ENCODE measurements around the gene PSMB2. TPM values are rescaled to one million over a fixed set of nuclear protein-coding genes. Genes with fewer than 3 reads are reported as not detected.

Gene PSMB2
- total and polyA plus RNA-seq, 10 of the 15 experiments (the other 5 are each of a cell fraction or from before 2014, with no cell fraction given): 71.7 to 299 (median 145) TPM

GRCh38 chr1:35641233-35641866, at the start of gene PSMB2 (continued):
- TF ChIP-seq SMAD5 (IDR thresholded peaks at IDR 0.05; ENCODE audit: low read depth) (peak; percentile 90), CBFB (IDR thresholded peaks at IDR 0.05; ENCODE audit: low read depth) (0 out of 2 replicates have a peak, but pooled peaks have one; percentile 51), HCFC1 (IDR thresholded peaks at IDR 0.05; ENCODE audit: low read length) (peak; percentile 84), PML (IDR thresholded peaks at IDR 0.05; ENCODE audit: low read length) (peak; percentile 91), TCF3 (IDR thresholded peaks at IDR 0.05; ENCODE audit: borderline replicate concordance, insufficient read depth, low read depth, low read length) (peak; percentile 61; the same call in 1 of the 2 replicates), SP1 (IDR thresholded peaks at IDR 0.05; ENCODE audit: low read depth, low read length) (peak; percentile 44), POLR2AphosphoS5 (IDR thresholded peaks at IDR 0.05; ENCODE audit: low read length) (peak; percentile 94), RFX5 (IDR thresholded peaks at IDR 0.05; ENCODE audit: low read depth, low read length) (no peak), MTA3 (IDR thresholded peaks at IDR 0.05; ENCODE audit: borderline replicate concordance, low read length) (no peak), BACH1 (IDR thresholded peaks at IDR 0.05; ENCODE audit: borderline replicate concordance) (peak; percentile 96), IRF4 (IDR thresholded peaks at IDR 0.05; ENCODE audit: low read depth, low read length) (0 out of 2 replicates have a peak, but pooled peaks have one; percentile 30), MYC (IDR thresholded peaks at IDR 0.05; ENCODE audit: insufficient read depth, insufficient read length, insufficient replicate concordance, low read length, severe bottlenecking) (peak; percentile 54), CREM (IDR thresholded peaks at IDR 0.05; ENCODE audit: low read depth) (peak; percentile 100), SUZ12 (IDR thresholded peaks at IDR 0.05; ENCODE audit: unreplicated experiment) (no peak), PAX5 (IDR thresholded peaks at IDR 0.05; ENCODE audit: borderline replicate concordance, low read depth, low read length) (0 out of 2 replicates have a peak, but pooled peaks have one; percentile 15), TAF1 (IDR thresholded peaks at IDR 0.05; ENCODE audit: borderline replicate concordance, low read depth, low read length) (peak; percentile 89), ZNF207 (IDR thresholded peaks at IDR 0.05; ENCODE audit: borderline replicate concordance) (peak; percentile 53; the same call in 1 of the 2 replicates), SIX5 (IDR thresholded peaks at IDR 0.05; ENCODE audit: low read depth, low read length, severe bottlenecking) (peak; percentile 61), ZBED1 (IDR thresholded peaks at IDR 0.05; ENCODE audit: borderline replicate concordance) (peak; percentile 99), ZNF24 (IDR thresholded peaks at IDR 0.05) (no peak), POLR2A (IDR thresholded peaks at IDR 0.05; ENCODE audit: low read depth, low read length) (peak; percentile 98)
- TF ChIP-seq, protein P1, sequence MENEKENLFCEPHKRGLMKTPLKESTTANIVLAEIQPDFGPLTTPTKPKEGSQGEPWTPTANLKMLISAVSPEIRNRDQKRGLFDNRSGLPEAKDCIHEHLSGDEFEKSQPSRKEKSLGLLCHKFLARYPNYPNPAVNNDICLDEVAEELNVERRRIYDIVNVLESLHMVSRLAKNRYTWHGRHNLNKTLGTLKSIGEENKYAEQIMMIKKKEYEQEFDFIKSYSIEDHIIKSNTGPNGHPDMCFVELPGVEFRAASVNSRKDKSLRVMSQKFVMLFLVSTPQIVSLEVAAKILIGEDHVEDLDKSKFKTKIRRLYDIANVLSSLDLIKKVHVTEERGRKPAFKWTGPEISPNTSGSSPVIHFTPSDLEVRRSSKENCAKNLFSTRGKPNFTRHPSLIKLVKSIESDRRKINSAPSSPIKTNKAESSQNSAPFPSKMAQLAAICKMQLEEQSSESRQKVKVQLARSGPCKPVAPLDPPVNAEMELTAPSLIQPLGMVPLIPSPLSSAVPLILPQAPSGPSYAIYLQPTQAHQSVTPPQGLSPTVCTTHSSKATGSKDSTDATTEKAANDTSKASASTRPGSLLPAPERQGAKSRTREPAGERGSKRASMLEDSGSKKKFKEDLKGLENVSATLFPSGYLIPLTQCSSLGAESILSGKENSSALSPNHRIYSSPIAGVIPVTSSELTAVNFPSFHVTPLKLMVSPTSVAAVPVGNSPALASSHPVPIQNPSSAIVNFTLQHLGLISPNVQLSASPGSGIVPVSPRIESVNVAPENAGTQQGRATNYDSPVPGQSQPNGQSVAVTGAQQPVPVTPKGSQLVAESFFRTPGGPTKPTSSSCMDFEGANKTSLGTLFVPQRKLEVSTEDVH (IDR thresholded peaks at IDR 0.05; ENCODE audit: low read depth, partially characterized antibody): peak; percentile 50
- TF ChIP-seq, protein P2, sequence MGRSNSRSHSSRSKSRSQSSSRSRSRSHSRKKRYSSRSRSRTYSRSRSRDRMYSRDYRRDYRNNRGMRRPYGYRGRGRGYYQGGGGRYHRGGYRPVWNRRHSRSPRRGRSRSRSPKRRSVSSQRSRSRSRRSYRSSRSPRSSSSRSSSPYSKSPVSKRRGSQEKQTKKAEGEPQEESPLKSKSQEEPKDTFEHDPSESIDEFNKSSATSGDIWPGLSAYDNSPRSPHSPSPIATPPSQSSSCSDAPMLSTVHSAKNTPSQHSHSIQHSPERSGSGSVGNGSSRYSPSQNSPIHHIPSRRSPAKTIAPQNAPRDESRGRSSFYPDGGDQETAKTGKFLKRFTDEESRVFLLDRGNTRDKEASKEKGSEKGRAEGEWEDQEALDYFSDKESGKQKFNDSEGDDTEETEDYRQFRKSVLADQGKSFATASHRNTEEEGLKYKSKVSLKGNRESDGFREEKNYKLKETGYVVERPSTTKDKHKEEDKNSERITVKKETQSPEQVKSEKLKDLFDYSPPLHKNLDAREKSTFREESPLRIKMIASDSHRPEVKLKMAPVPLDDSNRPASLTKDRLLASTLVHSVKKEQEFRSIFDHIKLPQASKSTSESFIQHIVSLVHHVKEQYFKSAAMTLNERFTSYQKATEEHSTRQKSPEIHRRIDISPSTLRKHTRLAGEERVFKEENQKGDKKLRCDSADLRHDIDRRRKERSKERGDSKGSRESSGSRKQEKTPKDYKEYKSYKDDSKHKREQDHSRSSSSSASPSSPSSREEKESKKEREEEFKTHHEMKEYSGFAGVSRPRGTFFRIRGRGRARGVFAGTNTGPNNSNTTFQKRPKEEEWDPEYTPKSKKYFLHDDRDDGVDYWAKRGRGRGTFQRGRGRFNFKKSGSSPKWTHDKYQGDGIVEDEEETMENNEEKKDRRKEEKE (IDR thresholded peaks at IDR 0.05): no peak
- TF ChIP-seq, protein P3, sequence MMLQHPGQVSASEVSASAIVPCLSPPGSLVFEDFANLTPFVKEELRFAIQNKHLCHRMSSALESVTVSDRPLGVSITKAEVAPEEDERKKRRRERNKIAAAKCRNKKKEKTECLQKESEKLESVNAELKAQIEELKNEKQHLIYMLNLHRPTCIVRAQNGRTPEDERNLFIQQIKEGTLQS (IDR thresholded peaks at IDR 0.05; ENCODE audit: borderline replicate concordance, extremely low read depth, low read depth, low read length): peak; percentile 95
- TF ChIP-seq, protein P4, sequence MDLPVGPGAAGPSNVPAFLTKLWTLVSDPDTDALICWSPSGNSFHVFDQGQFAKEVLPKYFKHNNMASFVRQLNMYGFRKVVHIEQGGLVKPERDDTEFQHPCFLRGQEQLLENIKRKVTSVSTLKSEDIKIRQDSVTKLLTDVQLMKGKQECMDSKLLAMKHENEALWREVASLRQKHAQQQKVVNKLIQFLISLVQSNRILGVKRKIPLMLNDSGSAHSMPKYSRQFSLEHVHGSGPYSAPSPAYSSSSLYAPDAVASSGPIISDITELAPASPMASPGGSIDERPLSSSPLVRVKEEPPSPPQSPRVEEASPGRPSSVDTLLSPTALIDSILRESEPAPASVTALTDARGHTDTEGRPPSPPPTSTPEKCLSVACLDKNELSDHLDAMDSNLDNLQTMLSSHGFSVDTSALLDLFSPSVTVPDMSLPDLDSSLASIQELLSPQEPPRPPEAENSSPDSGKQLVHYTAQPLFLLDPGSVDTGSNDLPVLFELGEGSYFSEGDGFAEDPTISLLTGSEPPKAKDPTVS (IDR thresholded peaks at IDR 0.05; ENCODE audit: low read depth, low read length): no peak
